A549 (cell line): ENCODE data around the gene KRTAP20-3.

ENCODE experiments used
- CEBPB ChIP-seq, 2 experiments: fragments of >200 bp in 1 of 2; sonication (Bioruptor Twin) in 1 of 2; formaldehyde crosslinking in 1 of 2; IDR thresholded peaks; 2 replicates each; pipeline ENCODE4 v1.6.1; 2012 to 2016
- ELK1 ChIP-seq: fragments of 150-350 bp; IDR thresholded peaks from 2 replicates; pipeline ENCODE4 v1.6.1; 2014; ENCODE audit warnings: low read depth, mild to moderate bottlenecking, low read length
- EP300 ChIP-seq, 2 experiments: fragments of >200 bp; sonication (Bioruptor Twin); formaldehyde crosslinking; IDR thresholded peaks; 2 replicates in 1 of 2; 3 replicates in 1 of 2; pipeline ENCODE4 v1.6.1; 2016 to 2017
- HDAC2 ChIP-seq: fragments of 200-600 bp; sonication (generic); IDR thresholded peaks from 2 replicates; pipeline ENCODE4 v1.6.1; 2016
- MAFK ChIP-seq: fragments of 450-650 bp; IDR thresholded peaks from 2 replicates; pipeline ENCODE4 v1.6.1; 2014; ENCODE audit not compliant: partially characterized antibody
- MAZ ChIP-seq: fragments of 150-350 bp; IDR thresholded peaks from 2 replicates; pipeline ENCODE4 v1.6.1; 2014; ENCODE audit warnings: antibody characterized with exemption, low read depth, low read length, borderline replicate concordance
- NR3C1 ChIP-seq: fragments of >200 bp; sonication (Bioruptor Twin); formaldehyde crosslinking; IDR thresholded peaks from 3 replicates; pipeline ENCODE4 v1.6.1; 2017
- PHF8 ChIP-seq: fragments of 200-600 bp; sonication (generic); IDR thresholded peaks from 2 replicates; pipeline ENCODE4 v1.6.1; 2016; ENCODE audit warnings: low read depth, mild to moderate bottlenecking, antibody characterized with exemption, moderate library complexity, borderline replicate concordance
- POLR2A ChIP-seq: IDR thresholded peaks from 2 replicates; pipeline ENCODE4 v1.6.1; 2012; ENCODE audit warnings: mild to moderate bottlenecking, low read length
- POLR2AphosphoS2 ChIP-seq: conservative IDR thresholded peaks from 2 replicates; pipeline ENCODE4 v1.6.1; 2012; ENCODE audit warnings: low read length, improper control_type of control experiment, inconsistent platforms
- RAD21 ChIP-seq, 2 experiments: fragments of >200 bp in 1 of 2; sonication (Bioruptor Twin) in 1 of 2; formaldehyde crosslinking in 1 of 2; IDR thresholded peaks in 1 of 2; conservative IDR thresholded peaks in 1 of 2; 2 replicates in 1 of 2; 3 replicates in 1 of 2; pipeline ENCODE4 v1.6.1; 2012 to 2018; ENCODE audit warnings: inconsistent platforms in 1 of 2
- RCOR1 ChIP-seq: fragments of 150-350 bp; IDR thresholded peaks from 2 replicates; pipeline ENCODE4 v1.6.1; 2014; ENCODE audit warnings: antibody characterized with exemption, low read length, low read depth
- TF ChIP-seq, protein P1 (sequence below): fragments of >200 bp; sonication (Bioruptor Twin); formaldehyde crosslinking; IDR thresholded peaks from 3 replicates; pipeline ENCODE4 v1.5.1; 2016
- TF ChIP-seq, protein P2 (sequence below): IDR thresholded peaks from 2 replicates; pipeline ENCODE4 v1.6.1; 2012

DNA sequence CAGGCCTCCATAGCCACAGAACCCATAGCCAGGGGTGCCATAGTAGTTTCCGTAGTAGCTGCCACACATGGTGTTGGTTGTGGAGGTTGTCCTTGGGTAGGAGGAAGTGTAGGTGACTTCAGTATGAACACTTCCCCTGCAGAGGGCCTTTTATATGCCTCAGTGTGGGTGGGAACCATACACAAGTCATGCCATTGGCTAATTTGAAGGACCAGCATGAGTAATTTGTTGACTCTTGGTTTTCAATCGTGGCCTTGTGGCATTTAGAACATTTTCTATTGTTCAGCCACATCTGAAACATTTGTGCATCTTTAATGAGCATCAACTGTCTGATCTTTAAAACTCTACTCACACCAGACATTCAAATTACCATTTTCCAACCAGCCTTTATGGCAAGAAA is 28.8 kb upstream of the KRTAP20-3 start, which contains the start of gene KRTAP6-1:
- TF ChIP-seq, protein P1, sequence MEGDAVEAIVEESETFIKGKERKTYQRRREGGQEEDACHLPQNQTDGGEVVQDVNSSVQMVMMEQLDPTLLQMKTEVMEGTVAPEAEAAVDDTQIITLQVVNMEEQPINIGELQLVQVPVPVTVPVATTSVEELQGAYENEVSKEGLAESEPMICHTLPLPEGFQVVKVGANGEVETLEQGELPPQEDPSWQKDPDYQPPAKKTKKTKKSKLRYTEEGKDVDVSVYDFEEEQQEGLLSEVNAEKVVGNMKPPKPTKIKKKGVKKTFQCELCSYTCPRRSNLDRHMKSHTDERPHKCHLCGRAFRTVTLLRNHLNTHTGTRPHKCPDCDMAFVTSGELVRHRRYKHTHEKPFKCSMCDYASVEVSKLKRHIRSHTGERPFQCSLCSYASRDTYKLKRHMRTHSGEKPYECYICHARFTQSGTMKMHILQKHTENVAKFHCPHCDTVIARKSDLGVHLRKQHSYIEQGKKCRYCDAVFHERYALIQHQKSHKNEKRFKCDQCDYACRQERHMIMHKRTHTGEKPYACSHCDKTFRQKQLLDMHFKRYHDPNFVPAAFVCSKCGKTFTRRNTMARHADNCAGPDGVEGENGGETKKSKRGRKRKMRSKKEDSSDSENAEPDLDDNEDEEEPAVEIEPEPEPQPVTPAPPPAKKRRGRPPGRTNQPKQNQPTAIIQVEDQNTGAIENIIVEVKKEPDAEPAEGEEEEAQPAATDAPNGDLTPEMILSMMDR, result no peak
- no peak for TF ChIP-seq NR3C1
- no peak for TF ChIP-seq ELK1
- no peak for TF ChIP-seq MAZ
- no peak for TF ChIP-seq POLR2AphosphoS2
- TF ChIP-seq CEBPB (IDR thresholded peaks at IDR 0.05), result no peak
- TF ChIP-seq POLR2A, result no peak
- no peak for TF ChIP-seq MAFK
- TF ChIP-seq, protein P2, sequence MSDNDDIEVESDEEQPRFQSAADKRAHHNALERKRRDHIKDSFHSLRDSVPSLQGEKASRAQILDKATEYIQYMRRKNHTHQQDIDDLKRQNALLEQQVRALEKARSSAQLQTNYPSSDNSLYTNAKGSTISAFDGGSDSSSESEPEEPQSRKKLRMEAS, result no peak
- no peak for TF ChIP-seq PHF8
- no peak for TF ChIP-seq RAD21 (conservative IDR thresholded peaks at IDR 0.05 in 1 of 2, IDR thresholded peaks at IDR 0.05 in 1 of 2)
- no peak for TF ChIP-seq HDAC2
- TF ChIP-seq EP300 (IDR thresholded peaks at IDR 0.05), result no peak
- no peak for TF ChIP-seq RCOR1
